Raji (cell line): Measurements from ENCODE around the gene SFXN2.

Experiments
- POLR2A ChIP-seq: IDR thresholded peaks from 2 replicates; pipeline ENCODE4 v1.6.1; 2011; ENCODE audit warnings: low read depth, low read length, control low read depth; ENCODE audit not compliant: insufficient read depth

Gene SFXN2

GRCh38 chr10:102759497-102760210 lies 45.2 kb downstream of the SFXN2 start:
- no peak for TF ChIP-seq POLR2A

- no peak for TF ChIP-seq POLR2A
These were observed 47.5 kb downstream of the SFXN2 start for GRCh38 chr10:102761981-102762380.

- no peak for TF ChIP-seq POLR2A
These were observed 48.1 kb downstream of the SFXN2 start for GRCh38 chr10:102762401-102763015.

DNA sequence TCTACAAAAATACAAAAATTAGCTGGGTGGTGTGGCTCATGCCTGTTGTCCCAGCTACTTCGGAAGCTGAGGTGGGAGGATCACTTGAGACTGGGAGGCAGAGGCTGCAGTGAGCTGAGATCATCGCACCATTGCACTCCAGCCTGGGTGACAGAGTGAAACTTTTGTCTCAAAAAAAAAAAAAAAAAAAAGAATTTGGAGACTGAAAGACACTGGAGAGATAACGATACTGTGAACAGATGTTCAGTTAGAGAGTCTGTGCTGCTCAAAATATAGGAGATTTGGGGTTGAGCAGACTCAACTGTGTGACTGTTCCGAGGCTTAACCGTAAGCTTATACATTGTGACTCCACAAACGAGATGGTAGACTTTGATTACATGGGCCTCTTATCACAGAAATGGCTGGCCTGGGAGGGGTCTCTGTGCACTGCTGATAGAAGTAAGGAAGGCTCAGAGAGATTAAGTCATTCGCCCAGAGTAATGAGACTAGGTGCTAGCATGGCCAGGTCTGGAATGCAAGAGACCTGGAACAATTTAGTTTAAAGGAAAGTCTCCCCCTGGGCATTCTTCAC lies 48.7 kb downstream of the SFXN2 start:
- no peak for TF ChIP-seq POLR2A

GRCh38 chr10:102764470-102765161 lies 50.2 kb downstream of the SFXN2 start:
- TF ChIP-seq POLR2A: no peak

- TF ChIP-seq POLR2A: no peak
These were observed 50.9 kb downstream of the SFXN2 start for GRCh38 chr10:102765336-102765735.

GRCh38 chr10:102767428-102768160 lies 53.2 kb downstream of the SFXN2 start:
- TF ChIP-seq POLR2A: no peak

DNA sequence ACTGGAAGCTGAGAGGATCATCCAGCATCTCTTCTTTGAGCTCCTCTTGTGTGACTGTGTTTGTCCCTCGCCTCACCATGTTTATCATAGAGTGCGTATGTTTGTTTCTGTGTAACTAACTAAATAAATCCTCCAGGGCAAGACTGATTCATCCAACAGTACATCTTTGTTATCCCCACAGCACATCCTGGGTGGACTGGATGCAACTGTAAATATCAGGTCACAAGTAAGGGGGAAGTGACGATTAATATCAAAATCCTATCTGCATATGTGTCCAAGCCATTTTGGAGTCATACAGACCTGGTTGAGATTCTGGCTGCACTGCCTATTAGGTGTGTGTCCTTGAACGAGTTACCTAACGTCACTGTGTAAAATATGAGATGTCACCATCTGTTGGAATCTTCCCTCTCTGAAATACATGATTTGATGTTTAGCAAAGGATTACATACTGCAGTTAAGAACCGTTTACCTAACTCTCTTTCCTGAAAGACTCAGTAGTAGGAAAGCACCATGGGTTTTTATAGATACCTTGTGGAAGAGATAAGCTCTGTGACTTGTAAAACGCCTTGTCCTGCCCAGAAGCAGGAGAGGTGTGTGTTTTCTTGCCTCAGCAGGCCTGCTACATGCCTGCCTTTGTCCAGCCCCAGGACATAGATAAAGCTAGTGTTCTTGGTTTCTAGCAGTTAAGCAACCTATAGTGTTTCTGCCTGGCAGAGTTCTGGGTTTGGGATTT lies 55.1 kb downstream of the SFXN2 start:
- TF ChIP-seq POLR2A: no peak

- no peak for TF ChIP-seq POLR2A
These were observed 55.7 kb downstream of the SFXN2 start for GRCh38 chr10:102770108-102770482.

- TF ChIP-seq POLR2A: no peak
These were observed 56.4 kb downstream of the SFXN2 start for GRCh38 chr10:102770792-102771191.

- no peak for TF ChIP-seq POLR2A
These were observed 58.9 kb downstream of the SFXN2 start for GRCh38 chr10:102773320-102773719.

GRCh38 chr10:102773986-102774385 lies 59.5 kb downstream of the SFXN2 start:
- TF ChIP-seq POLR2A: no peak

DNA sequence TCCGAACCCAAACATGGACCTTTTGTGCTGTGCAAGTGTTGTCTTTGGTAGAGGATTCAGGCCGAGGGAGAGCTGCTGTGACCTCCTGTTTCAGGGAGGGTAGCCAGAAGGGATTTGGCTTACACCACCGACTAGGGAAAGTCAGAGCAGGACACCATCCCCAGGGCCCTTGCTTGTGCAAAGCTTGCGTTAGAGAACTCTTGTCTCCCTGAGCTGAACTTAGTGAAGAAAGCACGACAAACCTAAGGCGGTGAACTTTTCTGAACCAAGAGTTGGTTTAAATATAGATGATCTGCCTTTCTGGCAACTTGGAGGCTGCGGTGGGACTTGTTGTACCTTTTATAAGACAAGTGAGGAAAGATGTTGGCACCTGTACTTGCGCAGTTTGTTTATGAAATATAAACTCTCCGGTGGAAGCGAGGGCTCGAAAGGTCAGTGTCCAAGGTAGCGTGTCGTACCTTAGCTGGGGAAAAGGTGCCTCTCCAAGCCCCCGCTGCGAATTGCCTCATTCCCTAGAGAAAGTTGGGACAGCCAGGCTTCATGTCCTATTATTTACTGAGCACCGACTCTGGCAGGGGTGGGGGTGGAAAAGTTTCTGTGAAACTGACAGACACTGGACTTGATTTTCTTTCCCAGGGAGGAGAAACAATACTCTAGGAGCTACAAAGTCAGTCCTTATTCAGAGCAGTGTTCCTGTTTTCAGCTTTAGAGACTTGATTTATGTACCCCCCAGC lies 60.9 kb downstream of the SFXN2 start:
- TF ChIP-seq POLR2A: no peak

DNA sequence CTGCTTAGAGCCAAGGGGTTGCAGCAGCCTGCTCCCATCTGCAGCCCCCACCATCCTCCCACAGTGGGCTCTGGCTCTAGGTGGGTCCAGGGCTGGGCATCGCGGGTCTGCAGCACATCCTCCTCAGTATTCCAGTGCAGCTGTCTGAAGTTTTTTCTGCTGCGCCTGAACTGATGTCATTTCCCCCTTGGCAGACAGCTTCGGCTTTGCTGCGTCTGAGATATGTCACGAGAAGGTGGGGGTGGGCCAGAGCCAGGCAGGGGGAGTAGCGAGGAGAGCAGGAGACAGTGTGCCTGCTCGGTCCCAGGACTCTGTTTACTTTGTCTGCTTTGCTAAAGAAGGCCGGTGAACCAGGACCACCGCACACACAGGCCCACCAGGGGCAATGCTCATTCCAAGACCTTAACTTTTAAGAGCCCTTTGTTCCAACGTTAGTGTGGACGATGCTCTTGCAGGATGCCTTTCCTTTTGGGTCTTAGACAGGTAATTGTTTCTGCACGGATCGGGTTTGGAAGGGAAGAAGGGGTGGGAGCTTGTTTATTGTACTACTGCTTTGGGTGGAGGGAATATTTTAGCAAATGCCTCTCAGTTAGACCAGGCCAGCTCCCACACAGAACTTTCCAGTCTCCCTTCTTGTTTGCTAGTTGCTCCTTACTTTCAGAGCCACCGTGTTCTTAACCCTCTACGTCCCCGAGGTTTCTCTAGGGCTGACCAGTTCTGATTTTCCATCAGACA lies 61.7 kb downstream of the SFXN2 start:
- TF ChIP-seq POLR2A: no peak
